GM19351 (cell line): ENCODE measurements around the gene TEKT5.
"Not testable (repeated sequence)": the region's sequence is repeated elsewhere in the genome, so short reads cannot be mapped to it uniquely, and the experiment has no call there.

Source experiments
- ATAC-seq: cut with Tn5 transposase; IDR thresholded peaks from one replicate; pipeline ENCODE4 v1.9.1; 2021; ENCODE audit warnings: mild to moderate bottlenecking, moderate library complexity; ENCODE audit not compliant: unreplicated experiment

Gene TEKT5

GRCh38 chr16:10685709-10686108, 9.0 kb downstream of the TEKT5 start:
- ATAC-seq = no peak

GRCh38 chr16:10684511-10685151, 10.1 kb downstream of the TEKT5 start:
- ATAC-seq = no peak

- no peak for ATAC-seq
Measured at GRCh38 chr16:10683170-10683569, 11.6 kb downstream of the TEKT5 start.

- no peak for ATAC-seq
Measured at GRCh38 chr16:10682604-10683003, 12.1 kb downstream of the TEKT5 start.

GRCh38 chr16:10681310-10682308, 13.1 kb downstream of the TEKT5 start:
- ATAC-seq = no peak

GRCh38 chr16:10679921-10680320, 14.8 kb downstream of the TEKT5 start:
- ATAC-seq = no peak

- not testable (repeated sequence) for ATAC-seq
Measured at GRCh38 chr16:10679441-10679840, 15.3 kb downstream of the TEKT5 start.

- ATAC-seq = no peak
Measured at GRCh38 chr16:10678655-10679054, 16.1 kb downstream of the TEKT5 start.

GRCh38 chr16:10676284-10676683, 18.4 kb downstream of the TEKT5 start:
- no peak for ATAC-seq

GRCh38 chr16:10675861-10676260, 18.9 kb downstream of the TEKT5 start:
- no peak for ATAC-seq

- no peak for ATAC-seq
Measured at GRCh38 chr16:10675216-10675615, 19.5 kb downstream of the TEKT5 start.

- no peak for ATAC-seq
Measured at GRCh38 chr16:10671729-10672128, 23.0 kb downstream of the TEKT5 start.

- ATAC-seq = no peak
Measured at GRCh38 chr16:10669791-10670190, 24.9 kb downstream of the TEKT5 start.

- ATAC-seq = no peak
Measured at GRCh38 chr16:10668322-10669045, 26.2 kb downstream of the TEKT5 start.

- ATAC-seq = no peak
Measured at GRCh38 chr16:10667239-10667638, 27.5 kb downstream of the TEKT5 start.

GRCh38 chr16:10666291-10666690, 28.4 kb downstream of the TEKT5 start:
- no peak for ATAC-seq

GRCh38 chr16:10665166-10665565, 29.6 kb downstream of the TEKT5 start:
- ATAC-seq = no peak

GRCh38 chr16:10664720-10665126, 30.0 kb downstream of the TEKT5 start:
- no peak for ATAC-seq

GRCh38 chr16:10663744-10664143, 31.0 kb downstream of the TEKT5 start:
- no peak for ATAC-seq

GRCh38 chr16:10663146-10663545, 31.6 kb downstream of the TEKT5 start:
- ATAC-seq = no peak

GRCh38 chr16:10662212-10662611, 32.5 kb downstream of the TEKT5 start:
- no peak for ATAC-seq
